OCI-LY7 (cell line): ENCODE data around the gene TIMM17B. TPM values are rescaled to one million over a fixed set of nuclear protein-coding genes. Genes with fewer than 3 reads are reported as not detected.

Experiments
- BruUV-seq: library from RNA; stranded (reverse); fragments of 400-500 nt; replicated peaks from 2 replicates; lab custom pipeline; 2021; lab: Mats Ljungman, UMichigan
- CTCF ChIA-PET: fragments of 300-600 bp; sonication (Branson Sonifier 250); formaldehyde crosslinking; loops from one replicate; lab custom pipeline; 2022; ENCODE audit warnings: antibody characterized with exemption; ENCODE audit not compliant: unreplicated experiment; lab: Charles Lee
- POLR2A ChIA-PET: fragments of 300-600 bp; sonication (Branson Sonifier 250); formaldehyde crosslinking; loops from one replicate; lab custom pipeline; 2022; ENCODE audit warnings: antibody characterized with exemption; lab: Charles Lee
- DNase-seq: peaks from one replicate; pipeline ENCODE4 v3.0.0-alpha.2; 2015; ENCODE audit warnings: low spot score
- H2AFZ ChIP-seq: fragments of 200-600 bp; sonication (generic), shearing (Covaris generic); 2 replicates; pipeline ENCODE4 v1.6.1; 2014; ENCODE audit warnings: mild to moderate bottlenecking, antibody characterized with exemption, low read length, moderate library complexity
- H3K27ac ChIP-seq: fragments of 200-600 bp; sonication (generic); 2 replicates; pipeline ENCODE4 v1.5.1; 2014; ENCODE audit warnings: mixed run types, low read depth, mild to moderate bottlenecking, moderate library complexity, low read length, inconsistent platforms; ENCODE audit not compliant: poor library complexity, severe bottlenecking
- H3K36me3 ChIP-seq: fragments of 200-600 bp; sonication (generic); 2 replicates; pipeline ENCODE4 v1.6.1; 2014; ENCODE audit warnings: mild to moderate bottlenecking, antibody characterized with exemption, low read length, moderate library complexity, mixed read lengths; ENCODE audit not compliant: insufficient read depth
- H3K4me1 ChIP-seq: fragments of 200-600 bp; sonication (generic); 2 replicates; pipeline ENCODE4 v1.5.1; 2014; ENCODE audit warnings: mild to moderate bottlenecking, low read length; ENCODE audit not compliant: insufficient read depth, poor library complexity, severe bottlenecking
- H3K4me2 ChIP-seq: fragments of 200-600 bp; sonication (generic); 2 replicates; pipeline ENCODE4 v1.6.1; 2014; ENCODE audit warnings: mild to moderate bottlenecking, low read length
- H3K4me3 ChIP-seq: fragments of 200-600 bp; sonication (generic); 2 replicates; pipeline ENCODE4 v1.5.1; 2014; ENCODE audit warnings: mild to moderate bottlenecking, low read depth, low read length; ENCODE audit not compliant: poor library complexity, severe bottlenecking
- H3K79me2 ChIP-seq: fragments of 200-600 bp; sonication (generic); 2 replicates; pipeline ENCODE4 v1.6.1; 2016; ENCODE audit warnings: low read depth, mild to moderate bottlenecking, low read length, moderate library complexity, mixed read lengths; ENCODE audit not compliant: insufficient read depth
- H3K9me2 ChIP-seq: fragments of 200-600 bp; sonication (generic); 2 replicates; pipeline ENCODE4 v1.6.1; 2016; ENCODE audit warnings: mild to moderate bottlenecking, low read length, mixed read lengths; ENCODE audit not compliant: insufficient read depth
- H3K9me3 ChIP-seq: fragments of 200-600 bp; sonication (generic); 2 replicates; pipeline ENCODE4 v1.6.1; 2014; ENCODE audit warnings: mild to moderate bottlenecking, mixed run types, low read length, mixed read lengths
- H4K20me1 ChIP-seq: fragments of 200-600 bp; sonication (generic); 2 replicates; pipeline ENCODE4 v1.6.1; 2014; ENCODE audit warnings: mild to moderate bottlenecking, antibody characterized with exemption, low read length, moderate library complexity, mixed read lengths; ENCODE audit not compliant: insufficient read depth
- EZH2phosphoT487 ChIP-seq: fragments of 200-600 bp; sonication (generic); IDR thresholded peaks from 2 replicates; pipeline ENCODE4 v1.6.1; 2018; ENCODE audit warnings: low read depth, borderline replicate concordance, mild to moderate bottlenecking, mixed run types, antibody characterized with exemption, low read length, moderate library complexity, mixed read lengths
- intact Hi-C: fragments of 100-400 bp; cut with micrococcal nuclease; formaldehyde crosslinking; loops from one replicate; pipeline ENCODE4 v1.10.0; 2022; ENCODE audit not compliant: unreplicated experiment
- total RNA-seq, 2 experiments: library from RNA; depleted of rRNA in 1 of 2; stranded (reverse); fragments of >200 nt in 1 of 2; shearing (Covaris generic) in 1 of 2; gene quantifications; 2 replicates each; pipeline ENCODE4 v1.2.3, GENCODE V29; 2014 to 2022
- TF ChIP-seq, protein P1 (sequence below): fragments of 200-600 bp; sonication (generic); conservative IDR thresholded peaks from 2 replicates; pipeline ENCODE4 v1.5.1; 2014; ENCODE audit warnings: mild to moderate bottlenecking, antibody characterized with exemption, low read length, moderate library complexity, mixed read lengths

The TIMM17B gene
- total RNA-seq, 2 experiments from 2014 or later, result 79.3 to 83.3 TPM

DNA sequence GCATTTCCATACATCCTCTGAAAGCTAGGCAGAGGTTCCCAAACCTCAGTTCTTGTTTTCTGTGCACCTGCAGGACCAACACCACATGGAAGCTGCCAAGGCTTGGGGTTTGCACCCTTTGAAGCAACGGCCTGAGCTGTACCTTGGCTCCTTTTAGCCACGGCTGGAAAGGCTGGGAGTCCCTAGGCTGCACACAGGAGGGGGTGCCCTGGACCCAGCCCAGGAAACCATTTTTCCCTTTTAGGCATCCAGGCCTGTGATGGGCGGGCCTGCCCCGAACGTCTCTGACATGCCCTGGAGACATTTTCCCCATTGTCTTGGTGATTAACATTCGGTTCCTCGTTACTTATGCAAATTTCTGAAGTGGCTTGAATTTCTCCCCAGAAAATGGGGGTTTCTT lies 44.7 kb downstream of the TIMM17B start:
- CTCF ChIA-PET, result no interaction called here
- no peak overlapping the region for H3K4me2 ChIP-seq
- no peak for TF ChIP-seq EZH2phosphoT487
- TF ChIP-seq, protein P1, sequence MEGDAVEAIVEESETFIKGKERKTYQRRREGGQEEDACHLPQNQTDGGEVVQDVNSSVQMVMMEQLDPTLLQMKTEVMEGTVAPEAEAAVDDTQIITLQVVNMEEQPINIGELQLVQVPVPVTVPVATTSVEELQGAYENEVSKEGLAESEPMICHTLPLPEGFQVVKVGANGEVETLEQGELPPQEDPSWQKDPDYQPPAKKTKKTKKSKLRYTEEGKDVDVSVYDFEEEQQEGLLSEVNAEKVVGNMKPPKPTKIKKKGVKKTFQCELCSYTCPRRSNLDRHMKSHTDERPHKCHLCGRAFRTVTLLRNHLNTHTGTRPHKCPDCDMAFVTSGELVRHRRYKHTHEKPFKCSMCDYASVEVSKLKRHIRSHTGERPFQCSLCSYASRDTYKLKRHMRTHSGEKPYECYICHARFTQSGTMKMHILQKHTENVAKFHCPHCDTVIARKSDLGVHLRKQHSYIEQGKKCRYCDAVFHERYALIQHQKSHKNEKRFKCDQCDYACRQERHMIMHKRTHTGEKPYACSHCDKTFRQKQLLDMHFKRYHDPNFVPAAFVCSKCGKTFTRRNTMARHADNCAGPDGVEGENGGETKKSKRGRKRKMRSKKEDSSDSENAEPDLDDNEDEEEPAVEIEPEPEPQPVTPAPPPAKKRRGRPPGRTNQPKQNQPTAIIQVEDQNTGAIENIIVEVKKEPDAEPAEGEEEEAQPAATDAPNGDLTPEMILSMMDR, result no peak

DNA sequence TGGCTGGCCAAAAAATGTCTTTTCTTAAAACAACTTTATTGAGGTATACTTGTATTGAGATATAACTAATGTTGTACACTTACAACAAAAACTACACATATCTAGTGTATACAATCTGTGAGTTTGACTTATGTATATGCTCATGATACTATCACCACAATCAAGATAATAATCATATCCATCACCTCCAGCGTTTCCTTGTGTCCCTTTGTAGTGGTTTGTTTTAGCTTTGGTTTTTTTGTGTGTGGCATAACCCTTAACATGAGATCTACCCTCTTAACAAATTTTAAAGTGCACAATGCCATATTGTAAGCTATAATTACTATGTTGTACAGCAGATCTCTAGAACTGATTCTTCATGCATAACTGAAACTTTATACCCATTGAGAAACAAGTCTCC lies 48.7 kb downstream of the TIMM17B start:
- no peak overlapping the region for H2AFZ ChIP-seq
- no peaks in the 10 kb centered on the region for H3K36me3 ChIP-seq
- no peak overlapping the region for H3K4me2 ChIP-seq
- H3K27ac ChIP-seq, result no peak overlapping the region
- DNase-seq, result no peak
- no peaks in the 10 kb centered on the region for H3K9me2 ChIP-seq
- no peaks in the 10 kb centered on the region for H3K79me2 ChIP-seq
- no peaks in the 10 kb centered on the region for H3K9me3 ChIP-seq
- no TSS peak for BruUV-seq
- intact Hi-C loops, result no loop called here
- H4K20me1 ChIP-seq, result no peaks in the 10 kb centered on the region
- H3K4me3 ChIP-seq, result no peak overlapping the region
- CTCF ChIA-PET, result no interaction called here
- TF ChIP-seq, protein P1, result no peak
- no peak for TF ChIP-seq EZH2phosphoT487
- no peaks in the 10 kb centered on the region for H3K4me1 ChIP-seq
- POLR2A ChIA-PET, result no interaction called here

More for the DNA sequence above, 44.7 kb downstream of the TIMM17B start:
- BruUV-seq, result no TSS peak
- POLR2A ChIA-PET, result no interaction called here
- no peak overlapping the region for H3K27ac ChIP-seq
- intact Hi-C loops, result no loop called here
- H3K79me2 ChIP-seq, result no peaks in the 10 kb centered on the region
- no peaks in the 10 kb centered on the region for H3K9me2 ChIP-seq
- DNase-seq, result no peak
- H3K9me3 ChIP-seq, result no peaks in the 10 kb centered on the region
- no peaks in the 10 kb centered on the region for H4K20me1 ChIP-seq
- H3K36me3 ChIP-seq, result no peaks in the 10 kb centered on the region
- no peak overlapping the region for H3K4me3 ChIP-seq
- no peaks in the 10 kb centered on the region for H3K4me1 ChIP-seq
- H2AFZ ChIP-seq, result no peak overlapping the region

Other genes starting within 250 kb of the TIMM17B start
- gene WAS, start 214.0 kb downstream of the TIMM17B start, total RNA-seq (2014; rRNA removed; shearing (Covaris generic)), result 43.9 and 44.8 TPM in 2 replicates
- gene WAS, start 214.0 kb downstream of the TIMM17B start, total RNA-seq (2022), result 87.0 and 89.7 TPM in 2 replicates
- 21.1 and 27.0 TPM in 2 replicates for gene SUV39H1, start 201.0 kb downstream of the TIMM17B start, total RNA-seq (2014; rRNA removed; shearing (Covaris generic))
- 33.0 and 34.2 TPM in 2 replicates for gene SUV39H1, start 201.0 kb downstream of the TIMM17B start, total RNA-seq (2022)
- gene GLOD5, start 136.0 kb downstream of the TIMM17B start, total RNA-seq (2014; rRNA removed; shearing (Covaris generic)), result not detected in 2 replicates
- not detected in 2 replicates for gene GLOD5, start 136.0 kb downstream of the TIMM17B start, total RNA-seq (2022)
- gene GATA1, start 111.2 kb downstream of the TIMM17B start, total RNA-seq (2014; rRNA removed; shearing (Covaris generic)), result not detected in 2 replicates
- gene GATA1, start 111.2 kb downstream of the TIMM17B start, total RNA-seq (2022), result not detected in 2 replicates
- 62.0 and 73.6 TPM in 2 replicates for gene HDAC6, start 95.7 kb downstream of the TIMM17B start, total RNA-seq (2014; rRNA removed; shearing (Covaris generic))
- 108 and 121 TPM in 2 replicates for gene HDAC6, start 95.7 kb downstream of the TIMM17B start, total RNA-seq (2022)
- 0.26 and 0.60 TPM in 2 replicates for gene ERAS, start 71.3 kb downstream of the TIMM17B start, total RNA-seq (2014; rRNA removed; shearing (Covaris generic))
- 0.30 TPM in 1 of 2 replicates, not detected in the other for gene ERAS, start 71.3 kb downstream of the TIMM17B start, total RNA-seq (2022)
- gene PCSK1N, start 62.2 kb downstream of the TIMM17B start, total RNA-seq (2014; rRNA removed; shearing (Covaris generic)), result not detected in 2 replicates
- gene PCSK1N, start 62.2 kb downstream of the TIMM17B start, total RNA-seq (2022), result not detected in 2 replicates
- gene PQBP1, start 162 bp upstream of the TIMM17B start, total RNA-seq (2014; rRNA removed; shearing (Covaris generic)), result 72.7 and 90.5 TPM in 2 replicates
- 79.6 and 93.0 TPM in 2 replicates for gene PQBP1, start 162 bp upstream of the TIMM17B start, total RNA-seq (2022)
- gene SLC35A2, start 13.9 kb upstream of the TIMM17B start, total RNA-seq (2014; rRNA removed; shearing (Covaris generic)), result 7.1 and 9.9 TPM in 2 replicates
- 18.4 and 22.2 TPM in 2 replicates for gene SLC35A2, start 13.9 kb upstream of the TIMM17B start, total RNA-seq (2022)
- gene PIM2, start 21.3 kb upstream of the TIMM17B start, total RNA-seq (2014; rRNA removed; shearing (Covaris generic)), result 41.7 and 60.3 TPM in 2 replicates
- gene PIM2, start 21.3 kb upstream of the TIMM17B start, total RNA-seq (2022), result 146 and 148 TPM in 2 replicates
- gene OTUD5, start 59.8 kb upstream of the TIMM17B start, total RNA-seq (2014; rRNA removed; shearing (Covaris generic)), result 33.3 and 38.5 TPM in 2 replicates
- gene OTUD5, start 59.8 kb upstream of the TIMM17B start, total RNA-seq (2022), result 51.7 and 55.7 TPM in 2 replicates
- gene KCND1, start 74.1 kb upstream of the TIMM17B start, total RNA-seq (2014; rRNA removed; shearing (Covaris generic)), result 4.0 and 7.6 TPM in 2 replicates
- 8.8 and 13.6 TPM in 2 replicates for gene KCND1, start 74.1 kb upstream of the TIMM17B start, total RNA-seq (2022)
- gene GRIPAP1, start 104.5 kb upstream of the TIMM17B start, total RNA-seq (2014; rRNA removed; shearing (Covaris generic)), result 27.5 and 42.7 TPM in 2 replicates
- gene GRIPAP1, start 104.5 kb upstream of the TIMM17B start, total RNA-seq (2022), result 95.9 and 98.3 TPM in 2 replicates
- gene TFE3, start 145.6 kb upstream of the TIMM17B start, total RNA-seq (2014; rRNA removed; shearing (Covaris generic)), result 7.6 and 10.2 TPM in 2 replicates
- 19.0 and 19.8 TPM in 2 replicates for gene TFE3, start 145.6 kb upstream of the TIMM17B start, total RNA-seq (2022)
- gene CCDC120, start 161.2 kb upstream of the TIMM17B start, total RNA-seq (2014; rRNA removed; shearing (Covaris generic)), result 0.95 and 1.4 TPM in 2 replicates
- gene CCDC120, start 161.2 kb upstream of the TIMM17B start, total RNA-seq (2022), result 3.6 and 4.1 TPM in 2 replicates
- gene PRAF2, start 176.2 kb upstream of the TIMM17B start, total RNA-seq (2014; rRNA removed; shearing (Covaris generic)), result 2.3 and 8.1 TPM in 2 replicates
- 17.5 and 20.3 TPM in 2 replicates for gene PRAF2, start 176.2 kb upstream of the TIMM17B start, total RNA-seq (2022)
- gene WDR45, start 182.1 kb upstream of the TIMM17B start, total RNA-seq (2014; rRNA removed; shearing (Covaris generic)), result 32.4 and 37.6 TPM in 2 replicates
- gene WDR45, start 182.1 kb upstream of the TIMM17B start, total RNA-seq (2022), result 46.2 and 48.7 TPM in 2 replicates
- gene GPKOW, start 226.0 kb upstream of the TIMM17B start, total RNA-seq (2014; rRNA removed; shearing (Covaris generic)), result 18.8 and 27.5 TPM in 2 replicates
- gene GPKOW, start 226.0 kb upstream of the TIMM17B start, total RNA-seq (2022), result 16.8 and 17.7 TPM in 2 replicates